Breast epithelium (tissue), 4 donors: ENCODE measurements around the gene CIAO3. TPM values are rescaled to one million over a fixed set of nuclear protein-coding genes. Genes with fewer than 3 reads are reported as not detected.

ENCODE experiments used
- DNase-seq, 2 donors: peaks; one replicate each; pipeline ENCODE4 v3.0.0-alpha.2; 2019; ENCODE audit warnings: low spot score in 2 of 2
- H3K27ac ChIP-seq, 2 donors: fragments of 200-600 bp; sonication (generic) in 1 of 2; one replicate each; pipeline ENCODE4 v1.5.1; 2016 to 2019; ENCODE audit warnings: mild to moderate bottlenecking in 1 of 2
- H3K27me3 ChIP-seq, 2 donors: fragments of 200-600 bp; sonication (generic) in 1 of 2; one replicate each; pipeline versions ENCODE4 v1.5.1 to v1.6.0; 2017 to 2019; ENCODE audit warnings: control low read depth in 1 of 2, mild to moderate bottlenecking in 1 of 2
- H3K36me3 ChIP-seq: fragments of 200-600 bp; one replicate; pipeline ENCODE4 v1.5.1; 2019
- H3K4me1 ChIP-seq, 2 donors: fragments of 200-600 bp; sonication (generic); one replicate each; pipeline ENCODE4 v1.5.1; 2016 to 2019; ENCODE audit warnings: control low read depth in 1 of 2
- H3K4me3 ChIP-seq, 3 donors: fragments of 200-600 bp; sonication (generic); 1 replicate in 2 of 3; 2 replicates in 1 of 3; pipeline ENCODE4 v1.5.1; 2016 to 2019; ENCODE audit warnings: mild to moderate bottlenecking in 3 of 3, moderate library complexity in 2 of 3
- H3K9me3 ChIP-seq, 2 donors: fragments of 200-600 bp; sonication (generic) in 1 of 2; one replicate each; pipeline ENCODE4 v1.5.1; 2016 to 2019; ENCODE audit warnings: control low read depth in 1 of 2
- POLR2A ChIP-seq: fragments of 450-650 bp; IDR thresholded peaks from one replicate; pipeline ENCODE4 v1.6.1; 2016; ENCODE audit warnings: antibody characterized with exemption, mild to moderate bottlenecking, moderate library complexity
- POLR2AphosphoS5 ChIP-seq, 3 donors: sonication (generic); formaldehyde crosslinking; IDR thresholded peaks; one replicate each; pipeline ENCODE4 v1.6.1; 2017; ENCODE audit warnings: antibody characterized with exemption in 3 of 3
- intact Hi-C: fragments of 100-400 bp; cut with DNase I; formaldehyde crosslinking; loops from one replicate; pipeline ENCODE4 v1.15.1; 2023; ENCODE audit warnings: low total_unique reads
- total RNA-seq, 3 donors: library from RNA; depleted of rRNA; stranded (reverse); fragments of >200 nt; gene quantifications; one replicate each; pipeline ENCODE4 v1.1.0, GENCODE V29; 2016
- TF ChIP-seq, protein P1 (sequence below), 3 donors: fragments of 450-650 bp; IDR thresholded peaks; one replicate each; pipeline ENCODE4 v1.5.1; 2016 to 2017; ENCODE audit warnings: antibody characterized with exemption in 3 of 3, mild to moderate bottlenecking in 3 of 3, moderate library complexity in 3 of 3

The CIAO3 gene
- total RNA-seq, 3 donors from 2014 or later: 23.0 to 43.2 (median 41.6) TPM

DNA sequence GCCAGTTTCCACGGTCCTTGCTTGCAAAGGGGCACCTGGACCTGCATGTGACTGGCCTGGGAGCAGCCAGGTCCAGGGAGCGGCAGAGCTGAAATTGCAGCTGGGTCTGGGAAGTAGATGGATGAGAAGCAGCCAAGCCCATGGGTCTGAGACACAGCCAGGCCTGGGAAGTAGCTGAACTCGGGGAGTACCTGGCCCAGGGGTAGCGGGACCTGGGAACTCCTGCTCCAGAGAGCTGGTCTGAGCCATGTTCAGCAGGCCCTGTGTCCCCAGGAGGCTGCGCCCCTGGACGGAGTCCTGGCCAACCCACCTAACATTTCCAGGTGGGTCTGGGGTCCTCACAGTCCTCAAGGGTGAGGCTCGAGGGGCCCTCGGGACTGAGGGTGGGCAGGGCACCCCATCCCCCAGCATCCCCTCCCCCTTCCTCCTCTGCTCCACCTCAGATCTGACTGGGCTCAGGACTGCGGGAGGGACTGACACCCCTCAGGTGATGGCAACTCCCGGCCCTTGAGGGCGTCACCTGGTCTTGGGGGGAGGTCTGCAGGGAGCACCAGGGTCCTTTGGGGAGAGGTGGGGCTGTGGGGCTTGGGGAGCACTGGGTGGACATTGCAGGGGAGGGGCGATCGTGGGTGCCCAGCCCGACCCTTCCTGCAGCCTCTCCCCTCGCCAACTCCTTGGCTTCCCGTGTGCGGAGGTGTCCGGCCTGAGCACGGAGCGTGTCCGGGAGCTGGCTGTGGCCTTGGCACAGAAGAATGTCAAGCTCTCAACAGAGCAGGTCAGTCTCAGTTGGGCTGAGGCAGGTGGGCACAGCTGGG lies 22.8 kb upstream of the CIAO3 start:
- Histone ChIP-seq H3K36me3 (no peaks in the 10 kb centered on the region), H3K4me1 (no peaks in the 10 kb centered on the region), H3K27me3 (peaks cover 0 to 45% of the 10 kb centered on the region in 2 donors), H3K9me3 (no peaks in the 10 kb centered on the region), H3K27ac (no peak overlapping the region), H3K4me3 (no peak overlapping the region)
- intact Hi-C loops: no loop called here
- TF ChIP-seq POLR2A (no peak), POLR2AphosphoS5 (IDR thresholded peaks at IDR 0.05) (no peak)
- TF ChIP-seq, protein P1, sequence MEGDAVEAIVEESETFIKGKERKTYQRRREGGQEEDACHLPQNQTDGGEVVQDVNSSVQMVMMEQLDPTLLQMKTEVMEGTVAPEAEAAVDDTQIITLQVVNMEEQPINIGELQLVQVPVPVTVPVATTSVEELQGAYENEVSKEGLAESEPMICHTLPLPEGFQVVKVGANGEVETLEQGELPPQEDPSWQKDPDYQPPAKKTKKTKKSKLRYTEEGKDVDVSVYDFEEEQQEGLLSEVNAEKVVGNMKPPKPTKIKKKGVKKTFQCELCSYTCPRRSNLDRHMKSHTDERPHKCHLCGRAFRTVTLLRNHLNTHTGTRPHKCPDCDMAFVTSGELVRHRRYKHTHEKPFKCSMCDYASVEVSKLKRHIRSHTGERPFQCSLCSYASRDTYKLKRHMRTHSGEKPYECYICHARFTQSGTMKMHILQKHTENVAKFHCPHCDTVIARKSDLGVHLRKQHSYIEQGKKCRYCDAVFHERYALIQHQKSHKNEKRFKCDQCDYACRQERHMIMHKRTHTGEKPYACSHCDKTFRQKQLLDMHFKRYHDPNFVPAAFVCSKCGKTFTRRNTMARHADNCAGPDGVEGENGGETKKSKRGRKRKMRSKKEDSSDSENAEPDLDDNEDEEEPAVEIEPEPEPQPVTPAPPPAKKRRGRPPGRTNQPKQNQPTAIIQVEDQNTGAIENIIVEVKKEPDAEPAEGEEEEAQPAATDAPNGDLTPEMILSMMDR (IDR thresholded peaks at IDR 0.05): no peak
- no peak for DNase-seq

DNA sequence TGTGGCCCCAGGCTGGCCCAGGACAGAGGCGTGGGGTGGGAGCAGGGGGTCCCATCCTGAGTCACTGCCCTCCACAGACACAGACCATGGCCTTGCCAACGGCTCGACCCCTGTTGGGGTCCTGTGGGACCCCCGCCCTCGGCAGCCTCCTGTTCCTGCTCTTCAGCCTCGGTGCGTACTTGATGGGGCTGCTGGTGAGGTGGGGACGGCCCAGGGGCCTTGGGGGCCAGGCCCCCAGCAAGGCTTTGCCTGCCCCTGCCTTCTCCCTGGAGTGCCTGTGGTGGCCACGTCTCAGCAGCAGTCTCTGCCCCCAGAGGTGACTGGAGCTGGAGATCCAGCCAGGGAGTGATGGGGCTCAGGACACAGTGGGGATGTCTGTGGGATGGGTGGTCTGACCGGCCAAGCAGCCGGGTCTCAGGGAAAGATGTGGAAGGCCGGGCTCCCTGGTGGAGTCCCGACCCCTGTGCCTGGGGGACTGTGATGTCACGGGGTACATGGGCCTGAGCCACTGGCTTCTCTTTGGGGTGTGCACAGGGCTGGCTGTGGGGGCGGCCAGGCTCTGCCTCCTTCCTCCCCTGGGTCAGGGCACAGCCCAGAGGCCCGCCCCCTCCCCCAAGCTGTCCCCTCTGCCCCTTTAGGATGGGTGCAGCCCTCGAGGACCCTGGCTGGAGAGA lies 21.9 kb upstream of the CIAO3 start:
- no peaks in the 10 kb centered on the region for H3K36me3 ChIP-seq
- H3K27ac ChIP-seq: no peak overlapping the region
- peaks cover 0 to 38% of the 10 kb centered on the region in 2 donors for H3K27me3 ChIP-seq
- intact Hi-C loops: no loop called here
- H3K4me3 ChIP-seq: no peak overlapping the region
- no peak for DNase-seq
- no peak for TF ChIP-seq POLR2A
- TF ChIP-seq, protein P1 (IDR thresholded peaks at IDR 0.05): no peak
- TF ChIP-seq POLR2AphosphoS5 (IDR thresholded peaks at IDR 0.05): no peak
- no peaks in the 10 kb centered on the region for H3K4me1 ChIP-seq
- H3K9me3 ChIP-seq: no peaks in the 10 kb centered on the region

DNA sequence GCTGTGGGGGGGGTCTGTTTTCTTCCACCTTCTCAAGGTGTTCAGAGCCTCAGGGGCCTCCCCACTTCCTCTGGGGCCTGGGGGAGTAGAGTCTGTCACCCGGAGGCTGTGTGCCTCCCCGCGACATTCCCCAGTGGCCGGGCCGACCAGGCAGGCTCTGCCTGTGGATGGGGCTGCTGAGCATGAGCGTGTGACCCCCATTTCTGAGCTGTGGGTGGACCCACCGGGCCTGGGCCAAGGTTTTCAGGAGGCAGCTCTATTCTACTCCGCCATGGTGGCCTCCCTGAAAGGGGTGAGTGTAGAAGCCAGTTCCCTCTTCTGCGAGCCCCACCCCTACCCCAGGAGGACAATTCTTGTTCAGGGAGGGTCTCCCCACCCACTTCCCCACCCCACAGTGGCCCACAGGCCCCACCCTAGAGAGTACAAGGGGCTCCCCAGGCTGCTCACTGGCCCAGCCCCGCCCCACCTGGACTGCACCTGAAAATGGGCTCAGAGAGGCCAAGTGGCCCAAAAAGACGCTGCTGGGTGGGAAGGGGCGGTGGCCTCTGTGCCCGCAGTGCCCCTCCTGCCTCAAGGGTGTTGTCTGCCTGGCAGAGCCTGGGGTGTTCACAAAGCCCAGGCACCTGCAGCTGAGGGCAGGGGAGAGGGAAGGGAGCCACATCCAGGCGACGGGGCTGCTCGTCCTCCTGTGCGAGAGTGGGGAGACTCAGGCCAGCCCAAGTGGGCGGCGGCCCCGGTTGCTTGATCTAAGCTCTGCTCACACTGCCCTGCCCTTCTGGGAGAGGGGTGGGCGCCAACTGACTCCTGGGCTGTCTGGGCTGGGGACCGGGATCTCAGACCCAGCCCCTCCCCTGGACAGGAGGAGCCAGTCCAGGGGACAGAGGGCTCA lies 21.1 kb upstream of the CIAO3 start:
- peaks cover 0 to 38% of the 10 kb centered on the region in 2 donors for H3K27me3 ChIP-seq
- intact Hi-C loops: no loop called here
- TF ChIP-seq, protein P1 (IDR thresholded peaks at IDR 0.05): no peak
- TF ChIP-seq POLR2A (no peak), POLR2AphosphoS5 (IDR thresholded peaks at IDR 0.05) (no peak)
- no peaks in the 10 kb centered on the region for H3K9me3 ChIP-seq
- no peak overlapping the region for H3K4me3 ChIP-seq
- no peaks in the 10 kb centered on the region for H3K36me3 ChIP-seq
- DNase-seq: no peak
- no peak overlapping the region for H3K27ac ChIP-seq
- H3K4me1 ChIP-seq: no peaks in the 10 kb centered on the region

DNA sequence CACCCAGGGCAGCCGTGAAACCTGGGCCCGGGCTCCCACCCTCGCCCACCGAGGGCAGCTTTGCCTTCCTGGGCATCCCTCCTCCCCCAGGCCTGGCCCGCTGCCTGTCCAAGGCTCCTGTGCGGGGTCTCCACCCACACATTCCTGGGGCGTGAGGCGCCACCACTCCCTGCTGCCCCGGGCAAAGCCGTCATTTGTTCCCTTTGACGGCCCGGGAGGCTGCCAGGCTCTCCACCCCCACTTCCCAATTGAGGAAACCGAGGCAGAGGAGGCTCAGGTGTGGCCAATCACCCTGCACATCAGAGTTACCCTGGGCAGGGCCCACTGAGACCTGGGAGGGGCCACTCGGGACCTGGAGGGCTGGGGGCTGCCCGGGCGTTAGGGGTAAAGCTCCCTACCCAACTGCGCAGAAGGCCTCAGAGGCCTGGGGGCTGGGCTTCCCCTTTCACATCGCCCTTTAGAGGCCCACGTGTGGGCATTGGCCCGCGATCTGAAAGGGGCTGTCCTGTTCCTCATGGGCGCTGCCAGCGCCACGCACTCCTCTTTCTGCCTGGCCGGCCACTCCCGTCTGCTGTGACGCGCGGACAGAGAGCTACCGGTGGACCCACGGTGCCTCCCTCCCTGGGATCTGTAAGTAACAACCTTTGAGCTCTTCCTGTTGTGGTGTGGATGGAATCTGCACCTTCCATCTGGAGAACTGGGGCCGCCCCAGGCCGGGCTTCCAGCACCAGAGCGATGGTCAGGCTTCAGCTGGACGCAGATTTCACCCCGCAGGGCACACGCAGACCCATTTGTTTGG lies 19.9 kb upstream of the CIAO3 start, which contains the start of gene MSLN:
Gene MSLN (plus strand): TSS at position 190 of the 799 bp plus-strand sequence. CDS start 1,947 bp downstream, outside the sequence.
- no peaks in the 10 kb centered on the region for H3K36me3 ChIP-seq
- DNase-seq: no peak
- no peaks in the 10 kb centered on the region for H3K9me3 ChIP-seq
- H3K27ac ChIP-seq: peak within 1 kb of the TSS in 1 of 2 donors; percentile 4
- H3K4me1 ChIP-seq: no peaks in the 10 kb centered on the region
- TF ChIP-seq POLR2A (no peak), POLR2AphosphoS5 (IDR thresholded peaks at IDR 0.05) (no peak)
- TF ChIP-seq, protein P1 (IDR thresholded peaks at IDR 0.05): no peak
- no peak within 1 kb of the TSS for H3K4me3 ChIP-seq
- H3K27me3 ChIP-seq: peaks cover 0 to 36% of the 10 kb centered on the region in 2 donors
- intact Hi-C loops: no loop called here
